GM19395 (cell line): ENCODE data around the gene ADRB2.

ENCODE experiments used
- ATAC-seq: cut with Tn5 transposase; IDR thresholded peaks from one replicate; pipeline ENCODE4 v1.9.1; 2021; ENCODE audit warnings: mild to moderate bottlenecking, moderate library complexity; ENCODE audit not compliant: unreplicated experiment

The ADRB2 gene

DNA sequence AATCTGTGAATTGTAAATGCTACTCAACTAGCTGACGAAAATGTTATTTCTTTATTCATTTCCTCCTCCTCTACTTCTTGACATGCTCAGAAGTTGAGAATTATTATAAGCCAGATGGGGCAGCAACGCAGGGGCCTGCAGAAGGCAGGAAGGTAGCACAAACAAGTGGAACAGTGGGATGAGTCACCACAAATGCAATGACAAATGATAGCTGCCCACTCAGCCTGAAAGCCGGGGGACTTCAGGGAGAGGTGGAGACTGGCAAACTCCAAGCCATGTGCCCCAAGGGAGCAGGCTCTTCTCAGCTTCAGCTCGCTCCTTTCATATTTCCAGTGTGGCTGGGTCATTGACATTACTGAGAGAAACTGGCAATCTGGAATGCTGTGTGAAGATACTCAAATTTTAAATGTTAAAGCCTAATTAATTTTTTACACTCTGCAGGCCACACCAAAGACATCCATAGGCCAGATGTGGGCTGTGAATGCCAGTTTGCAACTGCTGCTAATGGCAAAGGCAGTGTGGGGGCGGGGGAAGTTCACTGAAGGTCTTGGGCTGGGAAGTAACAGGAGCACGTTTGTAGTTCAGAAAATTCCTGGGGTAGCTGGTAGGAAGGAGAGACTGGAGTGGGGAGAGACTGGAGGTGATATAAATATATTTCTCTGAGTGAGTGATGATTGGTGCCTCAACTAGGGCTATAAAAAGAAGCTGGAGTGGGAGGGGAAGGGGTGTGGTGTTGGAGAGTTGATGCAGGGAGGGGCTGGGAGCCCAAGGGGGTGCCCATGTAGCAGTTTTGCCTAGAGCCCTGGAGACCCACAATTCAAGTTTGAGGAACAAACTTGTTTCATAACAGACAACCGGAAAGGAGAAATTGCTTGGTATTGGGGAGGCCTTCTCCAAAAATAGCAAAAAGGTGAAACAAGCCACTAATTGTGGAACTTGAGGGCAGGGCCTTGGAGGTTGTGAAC lies 20.8 kb upstream of the ADRB2 start:
- ATAC-seq: peak; percentile 38

DNA sequence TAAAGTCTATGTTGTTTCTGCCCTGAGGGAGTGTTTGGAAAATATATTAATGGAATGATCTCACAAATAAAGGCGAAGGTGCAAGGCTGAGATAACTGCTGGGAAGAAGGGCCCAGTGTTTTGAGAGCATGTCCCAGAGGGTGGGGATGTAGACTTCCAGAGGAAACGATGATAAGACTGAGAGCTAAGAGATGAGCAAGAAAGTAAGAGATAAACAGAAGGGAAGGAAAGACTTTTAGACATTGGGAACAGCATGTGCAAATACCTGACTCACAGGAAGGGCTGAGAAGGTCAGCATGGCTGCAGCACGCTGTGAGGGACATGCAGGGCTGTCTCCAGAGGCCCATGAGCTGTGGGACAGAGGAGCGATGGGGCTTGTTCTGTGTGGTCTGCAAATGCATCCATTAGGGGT lies 19.9 kb upstream of the ADRB2 start:
- ATAC-seq: no peak

DNA sequence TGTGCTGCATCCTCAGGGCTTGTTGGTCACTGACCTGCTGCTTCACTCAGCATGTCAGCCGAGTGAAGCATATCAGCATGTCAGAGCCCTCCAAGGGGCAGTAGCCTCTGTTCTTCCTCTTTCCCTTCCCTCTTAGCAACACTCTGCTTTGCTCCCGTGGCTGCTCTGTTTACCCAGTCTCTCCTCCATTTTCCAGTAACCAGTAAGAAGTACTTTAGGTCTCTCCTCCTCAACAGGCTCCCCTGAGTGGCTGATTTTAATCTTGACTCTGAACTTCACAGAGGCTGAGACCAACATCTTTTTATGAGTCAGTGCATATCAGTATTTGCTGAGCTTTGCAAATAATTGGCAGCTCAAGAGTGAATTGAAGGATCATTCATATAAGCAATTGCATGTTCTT lies 18.6 kb upstream of the ADRB2 start:
- ATAC-seq: no peak

DNA sequence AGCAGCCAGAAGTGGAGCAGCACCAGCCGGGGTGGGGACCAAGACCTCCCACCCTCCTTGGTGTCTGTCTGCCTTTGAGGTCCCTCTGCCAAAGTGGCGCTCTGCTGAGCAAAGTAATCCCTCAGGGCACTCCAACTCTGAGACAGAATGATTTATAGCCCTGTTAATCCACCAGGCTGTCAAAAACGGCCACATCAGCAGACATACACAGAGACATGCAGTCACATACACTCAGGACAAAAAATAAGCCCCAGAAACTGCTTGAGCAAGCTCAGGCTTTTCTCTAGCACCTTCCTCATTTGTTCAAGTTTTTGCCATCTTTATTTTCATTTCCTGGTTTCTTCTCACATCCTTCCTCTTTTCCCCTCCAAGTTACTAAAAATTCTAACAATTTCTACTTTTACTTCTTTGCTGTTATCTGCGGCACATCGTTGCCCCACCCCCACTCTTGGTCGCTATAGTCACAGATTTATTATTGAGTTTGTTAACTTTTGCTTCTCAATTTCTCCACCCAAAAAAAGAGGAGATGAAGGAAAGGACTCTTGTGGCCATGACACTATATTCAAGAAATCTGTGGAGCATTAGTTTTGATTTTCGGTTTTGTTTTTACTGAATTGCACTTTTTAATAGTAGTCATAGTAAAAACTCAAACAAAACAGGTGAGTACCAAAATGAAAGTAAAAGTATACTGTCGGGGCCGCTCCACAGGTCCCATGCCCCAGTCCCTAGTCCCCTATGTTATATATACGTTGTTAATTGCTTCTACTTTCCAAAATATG lies 17.4 kb upstream of the ADRB2 start:
- peak; percentile 71 for ATAC-seq

DNA sequence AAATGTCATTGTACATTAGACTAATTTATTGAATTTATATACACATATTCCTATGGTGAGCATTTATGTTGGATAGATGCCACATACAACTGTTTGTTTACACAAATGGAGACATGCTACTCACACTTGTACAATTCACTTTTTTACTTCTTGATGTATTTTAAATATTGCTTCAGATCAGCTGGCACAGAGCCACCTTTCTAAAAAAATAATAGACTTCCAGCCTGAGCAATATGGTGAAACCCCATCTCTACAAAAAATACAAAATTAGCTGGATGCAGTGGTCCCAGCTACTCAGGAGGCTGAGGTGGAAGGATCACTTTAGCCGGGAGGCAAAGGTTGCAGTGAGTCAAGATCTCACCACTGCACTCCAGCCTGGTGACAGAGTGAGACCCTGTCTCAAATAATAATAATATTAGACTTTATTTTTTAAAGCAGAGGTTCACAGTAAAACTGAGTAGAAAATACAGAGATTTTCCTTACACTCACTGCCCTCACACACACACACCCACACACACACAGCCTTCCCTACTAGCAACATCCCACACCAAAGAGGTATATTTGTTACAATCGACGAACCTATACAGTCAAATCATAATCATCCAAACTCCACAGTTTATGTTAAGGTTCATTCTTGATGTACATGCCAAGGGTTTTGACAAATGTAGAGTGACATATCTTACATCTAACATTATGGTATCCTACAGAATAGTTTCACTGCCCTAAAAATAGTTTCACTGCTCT lies 16.5 kb upstream of the ADRB2 start:
- ATAC-seq: no peak

DNA sequence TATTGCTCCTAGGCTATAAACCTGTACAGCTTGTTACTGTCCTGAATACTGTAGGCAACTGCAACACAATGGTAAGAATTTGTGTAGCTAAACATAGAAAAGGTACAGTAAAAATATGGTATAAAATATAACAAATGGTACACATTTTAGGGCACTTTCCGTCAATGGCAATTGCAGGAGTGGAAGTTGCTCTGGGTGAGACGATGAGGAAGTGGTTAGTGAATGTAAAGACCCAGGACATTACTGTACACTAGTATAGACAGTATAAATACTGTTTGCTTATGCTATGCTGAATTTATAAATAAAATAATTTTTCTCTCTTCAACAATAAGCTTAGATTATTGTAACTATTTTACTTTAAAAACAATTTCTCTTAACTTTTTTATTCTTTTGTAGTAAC lies 15.6 kb upstream of the ADRB2 start:
- ATAC-seq: no peak

DNA sequence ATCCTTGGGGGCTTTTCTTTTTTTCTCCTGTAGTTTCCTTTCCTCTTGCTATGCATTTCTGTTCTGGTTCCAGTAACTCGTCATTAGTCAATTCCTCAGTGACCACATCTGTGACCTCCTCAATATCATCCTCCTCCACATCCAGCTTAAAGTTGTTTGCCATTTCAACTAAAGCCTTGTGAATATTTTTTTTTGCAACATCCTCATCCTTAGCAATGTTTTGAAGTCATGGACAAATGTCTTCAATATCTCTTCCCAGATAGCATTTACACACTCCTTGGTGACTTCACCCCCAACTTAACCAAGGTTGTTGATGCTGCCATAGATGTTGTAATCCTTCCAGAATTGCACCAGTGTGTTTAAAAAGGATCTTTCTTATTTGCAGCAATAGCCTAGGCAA lies 14.7 kb upstream of the ADRB2 start:
- no peak for ATAC-seq

DNA sequence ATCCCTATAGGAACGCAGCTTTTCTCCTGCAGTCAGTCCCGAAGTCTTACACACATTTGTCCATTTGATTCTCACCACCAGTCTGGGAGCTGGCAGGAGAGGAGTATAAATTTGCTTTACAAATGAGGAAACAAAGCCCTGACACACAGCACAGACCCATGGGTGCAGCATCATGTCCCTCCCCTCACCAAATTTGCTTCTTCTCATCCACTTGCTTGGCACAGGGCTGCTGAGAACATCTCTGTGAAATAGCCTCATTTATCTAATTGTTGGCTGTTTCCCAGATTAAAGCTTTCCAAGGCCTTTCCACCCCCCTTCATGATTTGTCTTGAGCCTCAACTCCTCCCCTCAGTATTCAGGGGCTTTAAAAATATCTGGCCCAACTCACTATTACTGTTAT lies 11.3 kb upstream of the ADRB2 start:
- no peak for ATAC-seq

DNA sequence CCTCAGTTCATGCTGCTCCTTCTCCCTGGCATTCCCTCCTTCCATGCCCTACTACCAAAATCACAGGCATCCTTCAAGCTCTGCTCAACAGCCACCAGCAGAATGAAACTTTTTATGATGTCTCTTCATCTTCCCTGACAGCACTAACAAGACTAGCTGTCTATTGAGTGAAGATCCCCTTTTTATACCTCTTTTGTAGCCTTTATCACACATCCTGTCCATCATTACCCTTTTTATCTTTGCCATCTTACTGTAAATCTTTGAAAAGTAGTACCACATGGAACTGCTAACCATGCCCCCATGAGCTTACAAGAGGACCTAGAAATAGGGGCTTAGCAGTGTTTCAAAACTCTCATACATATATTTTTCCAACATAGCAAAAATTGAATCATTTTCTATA lies 10.8 kb upstream of the ADRB2 start:
- no peak for ATAC-seq

DNA sequence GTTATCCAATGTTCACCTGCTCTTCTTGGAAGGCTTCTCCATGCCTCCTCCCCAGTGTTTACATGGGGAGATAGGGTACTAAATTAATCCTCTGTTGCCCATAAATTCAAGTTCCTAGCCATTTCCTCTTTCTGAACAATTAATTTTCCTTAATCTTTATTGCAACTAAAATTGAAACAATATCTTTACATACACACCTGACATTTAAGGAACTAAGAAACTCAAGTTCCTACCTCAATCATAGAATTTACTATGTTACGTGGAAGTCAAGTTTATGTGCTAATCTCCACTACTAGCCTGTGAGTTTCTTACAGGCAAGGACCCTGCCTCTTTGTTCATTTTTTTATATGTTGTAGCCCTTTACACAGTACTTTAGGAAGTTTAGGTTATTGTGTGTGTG lies 10.1 kb upstream of the ADRB2 start:
- no peak for ATAC-seq

DNA sequence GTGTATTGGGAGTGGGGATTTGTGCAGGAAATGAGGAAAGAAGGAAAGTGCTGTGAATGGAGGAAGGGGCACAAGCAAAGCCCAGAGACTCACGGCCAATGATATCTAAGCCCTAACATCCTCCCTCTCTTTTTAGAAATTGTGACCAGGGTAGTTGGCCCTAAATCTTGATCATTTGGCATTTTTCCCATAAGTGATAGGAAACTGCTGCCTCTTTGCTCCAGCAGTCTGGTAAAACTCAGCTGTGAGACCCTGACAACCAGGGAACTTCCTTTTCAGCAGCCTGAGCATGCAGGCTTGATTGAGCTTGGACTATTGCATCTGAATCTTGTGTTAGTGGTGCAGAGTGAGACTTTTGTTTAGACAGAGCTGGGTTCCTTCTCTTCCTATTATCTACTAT lies 9.6 kb upstream of the ADRB2 start:
- no peak for ATAC-seq

DNA sequence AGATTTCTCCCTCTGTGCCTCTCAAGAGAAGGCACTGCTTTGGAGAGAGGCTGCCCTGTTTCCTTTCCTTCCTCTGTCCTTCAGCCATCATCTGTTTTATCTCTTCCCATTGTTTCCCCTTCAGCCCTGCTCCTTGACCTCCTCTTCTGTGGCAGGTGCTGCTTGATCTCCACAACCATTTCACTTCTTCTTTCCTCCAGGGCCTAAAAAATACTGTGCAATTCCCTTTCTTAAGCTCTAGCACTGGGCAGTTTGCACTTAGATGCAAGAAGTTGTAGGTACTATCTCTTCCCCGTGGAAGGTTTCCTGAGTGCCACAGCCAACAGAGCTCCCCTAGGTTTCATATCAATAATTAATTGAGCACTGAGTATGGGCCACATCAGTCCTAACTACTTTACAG lies 8.8 kb upstream of the ADRB2 start:
- no peak for ATAC-seq

DNA sequence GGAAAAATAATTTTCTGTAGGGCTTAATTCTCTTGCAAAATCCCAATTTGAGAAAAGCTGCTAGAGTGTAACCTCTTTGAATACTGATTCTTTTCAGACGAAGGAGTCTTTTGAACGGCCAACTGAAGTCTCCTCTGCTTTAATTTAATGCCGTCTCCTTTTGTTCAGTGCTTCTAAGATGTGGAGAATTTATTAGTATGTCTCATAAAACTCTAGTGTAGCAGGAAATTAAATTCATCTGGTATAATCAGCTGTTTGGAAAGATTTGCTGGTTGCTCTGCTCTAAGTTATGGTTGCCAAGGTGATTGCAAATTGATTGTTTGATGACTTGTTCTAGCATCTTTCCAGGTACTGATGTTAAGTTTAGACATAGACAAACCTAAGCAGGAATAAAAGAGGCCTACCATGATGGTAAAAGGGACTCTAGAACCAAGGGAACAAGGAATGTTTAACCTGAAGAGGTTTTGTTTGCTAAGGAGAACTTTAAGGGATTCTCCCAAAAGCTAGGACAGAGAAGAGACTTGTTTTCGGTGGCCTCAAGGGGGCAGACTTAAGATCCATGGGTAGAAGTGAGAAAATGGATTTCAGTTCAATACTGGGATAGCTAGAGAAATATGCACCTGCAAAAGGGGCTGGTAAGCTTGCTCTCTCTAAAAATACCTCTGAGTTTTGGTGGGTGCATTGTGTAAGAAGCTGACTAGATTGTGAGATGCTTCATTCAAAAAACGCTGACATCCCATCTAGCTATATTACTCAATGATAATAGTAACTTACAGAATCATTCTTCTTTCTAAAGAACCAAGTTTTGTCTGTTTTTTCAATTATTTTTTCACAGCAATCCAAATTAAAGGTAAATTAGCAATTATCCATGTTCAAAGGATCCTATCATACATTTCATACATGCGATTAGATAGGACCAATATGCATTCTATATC lies 5.7 kb upstream of the ADRB2 start:
- no peak for ATAC-seq

DNA sequence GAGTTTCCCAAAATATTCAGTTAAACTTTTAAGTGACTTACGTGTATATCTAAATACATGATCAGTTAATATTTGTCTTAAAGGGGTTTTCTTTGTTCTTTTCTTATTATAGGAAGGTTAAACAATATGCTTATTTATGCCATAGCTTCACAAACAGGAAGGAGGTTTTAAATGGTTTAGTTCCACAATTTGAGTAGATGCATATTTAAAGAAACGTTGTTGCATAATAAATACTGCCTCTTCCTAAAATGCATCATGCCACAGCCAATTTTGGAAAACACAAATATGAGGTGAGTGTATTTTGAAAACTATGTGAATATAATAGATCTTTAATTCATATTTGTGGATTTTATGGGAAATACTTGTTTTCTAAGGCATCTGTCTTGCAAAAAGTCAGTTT lies 2.5 kb upstream of the ADRB2 start:
- no peak for ATAC-seq

DNA sequence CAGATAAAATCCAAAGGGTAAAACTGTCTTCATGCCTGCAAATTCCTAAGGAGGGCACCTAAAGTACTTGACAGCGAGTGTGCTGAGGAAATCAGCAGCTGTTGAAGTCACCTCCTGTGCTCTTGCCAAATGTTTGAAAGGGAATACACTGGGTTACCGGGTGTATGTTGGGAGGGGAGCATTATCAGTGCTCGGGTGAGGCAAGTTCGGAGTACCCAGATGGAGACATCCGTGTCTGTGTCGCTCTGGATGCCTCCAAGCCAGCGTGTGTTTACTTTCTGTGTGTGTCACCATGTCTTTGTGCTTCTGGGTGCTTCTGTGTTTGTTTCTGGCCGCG lies 727 bp upstream of the ADRB2 start:
- peak; percentile 12 for ATAC-seq

DNA sequence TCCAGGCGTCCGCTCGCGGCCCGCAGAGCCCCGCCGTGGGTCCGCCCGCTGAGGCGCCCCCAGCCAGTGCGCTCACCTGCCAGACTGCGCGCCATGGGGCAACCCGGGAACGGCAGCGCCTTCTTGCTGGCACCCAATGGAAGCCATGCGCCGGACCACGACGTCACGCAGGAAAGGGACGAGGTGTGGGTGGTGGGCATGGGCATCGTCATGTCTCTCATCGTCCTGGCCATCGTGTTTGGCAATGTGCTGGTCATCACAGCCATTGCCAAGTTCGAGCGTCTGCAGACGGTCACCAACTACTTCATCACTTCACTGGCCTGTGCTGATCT lies 294 bp downstream of the ADRB2 start:
- no peak for ATAC-seq

DNA sequence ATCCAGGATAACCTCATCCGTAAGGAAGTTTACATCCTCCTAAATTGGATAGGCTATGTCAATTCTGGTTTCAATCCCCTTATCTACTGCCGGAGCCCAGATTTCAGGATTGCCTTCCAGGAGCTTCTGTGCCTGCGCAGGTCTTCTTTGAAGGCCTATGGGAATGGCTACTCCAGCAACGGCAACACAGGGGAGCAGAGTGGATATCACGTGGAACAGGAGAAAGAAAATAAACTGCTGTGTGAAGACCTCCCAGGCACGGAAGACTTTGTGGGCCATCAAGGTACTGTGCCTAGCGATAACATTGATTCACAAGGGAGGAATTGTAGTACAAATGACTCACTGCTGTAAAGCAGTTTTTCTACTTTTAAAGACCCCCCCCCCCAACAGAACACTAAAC lies 1.3 kb downstream of the ADRB2 start:
- ATAC-seq: no peak

DNA sequence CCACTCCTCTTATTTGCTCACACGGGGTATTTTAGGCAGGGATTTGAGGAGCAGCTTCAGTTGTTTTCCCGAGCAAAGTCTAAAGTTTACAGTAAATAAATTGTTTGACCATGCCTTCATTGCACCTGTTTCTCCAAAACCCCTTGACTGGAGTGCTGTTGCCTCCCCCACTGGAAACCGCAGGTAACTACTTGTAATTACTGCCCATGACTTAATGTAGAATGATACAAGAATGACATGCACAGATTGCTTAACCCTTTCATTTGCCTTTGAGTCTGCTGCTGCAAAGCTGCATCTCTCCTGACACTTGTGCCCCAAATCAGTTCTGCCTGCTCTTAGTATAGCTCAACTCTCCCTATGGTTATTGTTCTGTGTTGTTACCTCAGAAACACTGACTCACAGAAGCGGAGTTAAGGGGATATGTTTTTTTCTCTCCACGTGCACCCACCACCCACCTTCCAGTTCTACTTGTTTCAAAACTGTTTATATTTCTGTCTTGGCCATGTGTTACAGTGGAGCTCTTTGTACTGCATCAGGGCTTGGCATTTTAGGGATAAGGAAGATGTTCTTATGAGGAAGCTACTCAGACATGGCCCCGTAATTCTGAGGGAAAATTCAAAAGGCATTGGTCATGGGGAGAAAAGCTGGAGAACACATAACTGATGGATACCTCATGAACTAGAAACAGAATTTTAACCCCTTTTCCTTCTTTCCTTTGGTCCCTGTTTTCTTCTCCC lies 2.3 kb downstream of the ADRB2 start:
- ATAC-seq: no peak

DNA sequence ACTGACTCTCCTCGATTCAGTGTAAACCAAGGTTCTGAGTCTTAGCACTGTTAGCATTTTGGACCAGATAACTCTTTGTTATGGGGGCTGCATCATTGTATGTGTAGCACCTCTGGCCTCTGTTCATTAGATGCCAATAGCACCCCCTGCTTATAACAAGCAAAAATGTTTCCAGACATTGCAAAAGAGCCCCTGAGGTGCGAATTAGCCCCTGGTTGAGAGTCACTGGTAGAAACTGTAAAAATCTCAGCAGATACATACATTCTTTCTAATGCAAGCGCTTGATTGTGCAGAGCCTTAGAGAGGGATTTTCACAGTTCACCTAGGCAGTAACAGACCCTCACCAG lies 2.8 kb downstream of the ADRB2 start:
- ATAC-seq: no peak

DNA sequence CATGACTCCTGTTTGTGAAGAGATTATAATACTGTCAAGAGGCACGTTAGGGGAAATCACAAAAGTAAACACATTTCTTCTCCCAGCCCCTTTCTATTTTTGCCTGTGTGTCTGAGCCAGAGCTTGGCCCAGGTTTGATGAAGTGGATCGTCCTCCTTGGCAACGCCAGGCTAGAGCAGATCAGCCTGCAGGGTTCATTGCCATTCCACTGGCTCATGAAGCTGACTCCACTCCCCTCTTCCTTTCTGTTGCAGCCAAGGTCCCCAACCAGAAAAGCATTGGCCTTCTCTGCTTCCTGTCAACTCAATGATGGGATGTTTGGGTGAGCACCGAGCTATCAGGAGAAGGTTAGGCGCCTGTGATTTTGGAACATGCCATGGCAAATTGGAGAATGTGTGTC lies 3.3 kb downstream of the ADRB2 start:
- ATAC-seq: no peak
